Panc1 (cell line): Measurements from ENCODE around the gene IKBKG. TPM values are rescaled to one million over a fixed set of nuclear protein-coding genes. Genes with fewer than 3 reads are reported as not detected.

ENCODE experiments used
- ATAC-seq: fragments of 200-7000 bp; cut with Tn5 transposase; 2 replicates; pipeline ENCODE4 v1.9.1; 2020; ENCODE audit warnings: mild to moderate bottlenecking, moderate library complexity
- BruUV-seq: library from RNA; stranded (reverse); fragments of 400-500 nt; replicated peaks from 2 replicates; lab custom pipeline; 2021; lab: Mats Ljungman, UMichigan
- CTCF ChIA-PET: fragments of 300-600 bp; sonication (Branson Sonifier 250); formaldehyde crosslinking; loops from one replicate; lab custom pipeline; 2022; ENCODE audit warnings: antibody characterized with exemption; lab: Charles Lee
- POLR2A ChIA-PET: fragments of 300-600 bp; sonication (Branson Sonifier 250); formaldehyde crosslinking; loops from one replicate; lab custom pipeline; 2022; ENCODE audit warnings: antibody characterized with exemption; lab: Charles Lee
- DNase-seq: peaks from one replicate; pipeline ENCODE4 v3.0.0-alpha.2; 2010; ENCODE audit warnings: low read depth, low spot score
- H3K27ac ChIP-seq: 2 replicates; pipeline ENCODE4 v1.5.1; 2011; ENCODE audit warnings: mild to moderate bottlenecking, low read length, inconsistent platforms
- H3K27me3 ChIP-seq: fragments of 200-500 bp; sonication (Bioruptor generic); 2 replicates; pipeline ENCODE4 v1.6.0; 2014; ENCODE audit warnings: low read length, inconsistent platforms; ENCODE audit not compliant: control insufficient read depth, insufficient read depth
- H3K36me3 ChIP-seq: fragments of 200-500 bp; sonication (Bioruptor generic); 2 replicates; pipeline ENCODE4 v1.5.1; 2014; ENCODE audit warnings: inconsistent platforms, mild to moderate bottlenecking, low read length, moderate library complexity; ENCODE audit not compliant: control insufficient read depth, insufficient read depth
- H3K4me1 ChIP-seq: 2 replicates; pipeline ENCODE4 v1.5.1; 2011; ENCODE audit warnings: inconsistent platforms, mild to moderate bottlenecking, low read length, moderate library complexity; ENCODE audit not compliant: control insufficient read depth, insufficient read depth
- H3K4me3 ChIP-seq, 2 experiments: 2 replicates each; pipeline ENCODE4 v1.5.1; 2011 to 2012; ENCODE audit warnings: low read depth in 2 of 2, low read length in 2 of 2, mild to moderate bottlenecking in 2 of 2, inconsistent platforms in 1 of 2, moderate library complexity in 1 of 2
- H3K9me3 ChIP-seq: fragments of 200-500 bp; sonication (Bioruptor generic); 2 replicates; pipeline ENCODE4 v1.5.1; 2014; ENCODE audit warnings: low read depth, mild to moderate bottlenecking, inconsistent platforms, low read length, moderate library complexity; ENCODE audit not compliant: control insufficient read depth, insufficient read depth
- CTCF ChIP-seq: fragments of 450-650 bp; IDR thresholded peaks from 2 replicates; pipeline ENCODE4 v1.5.1; 2017; ENCODE audit warnings: mild to moderate bottlenecking
- POLR2AphosphoS5 ChIP-seq: IDR thresholded peaks from 2 replicates; pipeline ENCODE4 v1.6.1; 2012; ENCODE audit warnings: mild to moderate bottlenecking, low read depth, low read length, moderate library complexity
- REST ChIP-seq, 2 experiments: IDR thresholded peaks; 2 replicates each; pipeline ENCODE4 v1.6.1; 2011 to 2012; ENCODE audit warnings: low read depth in 2 of 2, control low read depth in 1 of 2, low read length in 1 of 2, mild to moderate bottlenecking in 1 of 2, moderate library complexity in 1 of 2; ENCODE audit not compliant: insufficient read depth in 1 of 2
- SIN3A ChIP-seq: IDR thresholded peaks from 2 replicates; pipeline ENCODE4 v1.6.1; 2012; ENCODE audit warnings: low read depth, mild to moderate bottlenecking, low read length, moderate library complexity, borderline replicate concordance; ENCODE audit not compliant: insufficient read depth
- TCF7L2 ChIP-seq: IDR thresholded peaks from 2 replicates; pipeline ENCODE4 v1.6.1; 2011; ENCODE audit warnings: mild to moderate bottlenecking, low read depth, low read length, inconsistent platforms
- in situ Hi-C: cut with HindIII; loops from 2 replicates; pipeline ENCODE4 v1.10.0; 2016; ENCODE audit warnings: low sequenced_read_pairs, low pct_unique_long_range_greater_than_20kb
- intact Hi-C: fragments of 100-400 bp; cut with micrococcal nuclease; formaldehyde crosslinking; loops from one replicate; pipeline ENCODE4 v1.10.0; 2022; ENCODE audit not compliant: unreplicated experiment
- total RNA-seq: library from RNA; stranded (reverse); gene quantifications from one replicate; pipeline ENCODE4 v1.2.1, GENCODE V29; 2021; ENCODE audit not compliant: unreplicated experiment

Gene IKBKG
- total RNA-seq, 1 experiment from 2014 or later = 76.3 TPM

GRCh38 chrX:154507673-154508383 lies 39.6 kb upstream of the IKBKG start:
- Histone ChIP-seq H3K27ac (no peak overlapping the region), H3K4me3 (no peak overlapping the region), H3K9me3 (no peaks in the 10 kb centered on the region), H3K27me3 (no peaks in the 10 kb centered on the region), H3K4me1 (no peaks in the 10 kb centered on the region), H3K36me3 (no peaks in the 10 kb centered on the region)
- CTCF ChIA-PET = no interaction called here
- in situ Hi-C loops = no loop called here
- TF ChIP-seq TCF7L2 = no peak
- TF ChIP-seq SIN3A = no peak
- TF ChIP-seq POLR2AphosphoS5 = no peak
- TF ChIP-seq CTCF = no peak
- TF ChIP-seq REST (IDR thresholded peaks at IDR 0.05; ENCODE audit: insufficient read depth in 1 of 2, low read depth in 2 of 2, low read length in 1 of 2) = no peak
- intact Hi-C loops = no loop called here
- DNase-seq (no peak), ATAC-seq (no peak)
- POLR2A ChIA-PET = no interaction called here
- BruUV-seq = no TSS peak

GRCh38 chrX:154508384-154508745 lies 39.1 kb upstream of the IKBKG start:
- POLR2A ChIA-PET = no interaction called here
- H3K9me3 ChIP-seq = no peaks in the 10 kb centered on the region
- no TSS peak for BruUV-seq
- ATAC-seq = no peak
- no peaks in the 10 kb centered on the region for H3K27me3 ChIP-seq
- no peak for DNase-seq
- intact Hi-C loops = no loop called here
- H3K4me3 ChIP-seq = no peak overlapping the region
- no peak overlapping the region for H3K27ac ChIP-seq
- no peaks in the 10 kb centered on the region for H3K36me3 ChIP-seq
- in situ Hi-C loops = no loop called here
- TF ChIP-seq REST (IDR thresholded peaks at IDR 0.05; ENCODE audit: insufficient read depth in 1 of 2, low read depth in 2 of 2, low read length in 1 of 2) = no peak
- TF ChIP-seq TCF7L2 = no peak
- no peak for TF ChIP-seq POLR2AphosphoS5
- TF ChIP-seq CTCF = no peak
- no peak for TF ChIP-seq SIN3A
- no peaks in the 10 kb centered on the region for H3K4me1 ChIP-seq
- CTCF ChIA-PET = no interaction called here
